WERI-Rb-1 (cell line): ENCODE results near the gene PIK3R3.

Experiments
- DNase-seq: peaks from one replicate; pipeline ENCODE4 v3.0.0-alpha.2; 2020
- H3K27ac ChIP-seq: fragments of 250-450 bp; sonication (Bioruptor Pico); 2 replicates; pipeline ENCODE4 v1.5.1; 2020; ENCODE audit warnings: mild to moderate bottlenecking, moderate library complexity
- H3K27me3 ChIP-seq: fragments of 250-450 bp; sonication (Bioruptor Pico); 2 replicates; pipeline ENCODE4 v1.5.1; 2021; ENCODE audit warnings: mild to moderate bottlenecking, low read depth, moderate library complexity; ENCODE audit not compliant: insufficient read depth, severe bottlenecking
- H3K36me3 ChIP-seq: fragments of 250-450 bp; sonication (Bioruptor Pico); 2 replicates; pipeline ENCODE4 v1.5.1; 2020; ENCODE audit warnings: mild to moderate bottlenecking, moderate library complexity
- H3K4me3 ChIP-seq: 2 replicates; pipeline ENCODE4 v1.5.1; 2011; ENCODE audit warnings: low read depth, mild to moderate bottlenecking, control low read depth, low read length
- H3K9me3 ChIP-seq: fragments of 250-450 bp; sonication (Bioruptor Pico); 2 replicates; pipeline ENCODE4 v1.5.1; 2021; ENCODE audit warnings: mild to moderate bottlenecking, moderate library complexity; ENCODE audit not compliant: severe bottlenecking
- TF ChIP-seq, protein P1 (sequence below): IDR thresholded peaks from 2 replicates; pipeline ENCODE4 v1.5.1; 2011; ENCODE audit warnings: low read depth, mild to moderate bottlenecking, control low read depth, inconsistent platforms, low read length

PIK3R3 gene

DNA sequence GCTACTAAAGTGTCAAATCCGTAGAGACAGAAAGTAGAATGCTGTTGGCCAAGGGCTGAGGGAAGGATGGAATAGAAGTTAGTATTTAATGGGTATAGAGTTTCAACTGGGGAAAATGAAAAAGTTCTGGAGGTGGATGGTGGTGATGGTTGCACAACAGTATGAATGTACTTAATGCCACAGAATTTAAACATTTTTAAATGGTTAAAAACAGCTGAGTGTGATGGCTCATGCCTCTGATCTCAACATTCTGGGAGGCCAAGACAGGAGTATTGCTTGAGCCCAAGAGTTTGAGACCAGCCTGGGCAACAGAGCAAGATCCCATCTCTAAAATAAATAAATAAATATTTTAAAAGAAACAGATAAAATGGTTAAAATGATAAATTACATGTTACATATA lies 44.5 kb downstream of the PIK3R3 start:
- TF ChIP-seq, protein P1, sequence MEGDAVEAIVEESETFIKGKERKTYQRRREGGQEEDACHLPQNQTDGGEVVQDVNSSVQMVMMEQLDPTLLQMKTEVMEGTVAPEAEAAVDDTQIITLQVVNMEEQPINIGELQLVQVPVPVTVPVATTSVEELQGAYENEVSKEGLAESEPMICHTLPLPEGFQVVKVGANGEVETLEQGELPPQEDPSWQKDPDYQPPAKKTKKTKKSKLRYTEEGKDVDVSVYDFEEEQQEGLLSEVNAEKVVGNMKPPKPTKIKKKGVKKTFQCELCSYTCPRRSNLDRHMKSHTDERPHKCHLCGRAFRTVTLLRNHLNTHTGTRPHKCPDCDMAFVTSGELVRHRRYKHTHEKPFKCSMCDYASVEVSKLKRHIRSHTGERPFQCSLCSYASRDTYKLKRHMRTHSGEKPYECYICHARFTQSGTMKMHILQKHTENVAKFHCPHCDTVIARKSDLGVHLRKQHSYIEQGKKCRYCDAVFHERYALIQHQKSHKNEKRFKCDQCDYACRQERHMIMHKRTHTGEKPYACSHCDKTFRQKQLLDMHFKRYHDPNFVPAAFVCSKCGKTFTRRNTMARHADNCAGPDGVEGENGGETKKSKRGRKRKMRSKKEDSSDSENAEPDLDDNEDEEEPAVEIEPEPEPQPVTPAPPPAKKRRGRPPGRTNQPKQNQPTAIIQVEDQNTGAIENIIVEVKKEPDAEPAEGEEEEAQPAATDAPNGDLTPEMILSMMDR: no peak
- H3K4me3 ChIP-seq: no peak overlapping the region
- peaks cover 3% of the 10 kb centered on the region; the same call in 1 of the 2 replicates for H3K36me3 ChIP-seq
- H3K9me3 ChIP-seq: no peaks in the 10 kb centered on the region
- H3K27ac ChIP-seq: no peak overlapping the region
- no peak for DNase-seq
- H3K27me3 ChIP-seq: no peaks in the 10 kb centered on the region

DNA sequence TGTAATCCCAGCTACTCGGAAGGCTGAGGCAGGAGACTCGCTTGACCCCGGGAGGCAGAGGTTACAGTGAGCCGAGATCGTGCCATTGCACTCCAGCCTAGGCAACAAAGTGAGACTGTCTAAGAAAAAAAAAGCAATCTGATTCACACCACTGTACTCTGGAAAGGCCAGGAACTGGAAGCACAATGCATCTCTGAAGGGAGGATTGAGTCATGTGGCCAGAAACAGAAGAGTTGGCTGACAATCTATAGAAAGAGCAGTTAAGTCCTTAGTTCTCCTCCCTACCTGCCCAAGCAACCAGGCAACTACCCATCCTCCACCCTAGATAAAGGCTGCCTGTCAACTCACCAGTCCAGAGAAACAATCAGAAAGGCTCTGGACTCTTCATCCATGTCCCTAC lies 45.9 kb downstream of the PIK3R3 start:
- H3K36me3 ChIP-seq: peaks cover 3% of the 10 kb centered on the region; the same call in 1 of the 2 replicates
- no peaks in the 10 kb centered on the region for H3K27me3 ChIP-seq
- no peak overlapping the region for H3K4me3 ChIP-seq
- TF ChIP-seq, protein P1: no peak
- DNase-seq: no peak
- no peak overlapping the region for H3K27ac ChIP-seq
- no peaks in the 10 kb centered on the region for H3K9me3 ChIP-seq

DNA sequence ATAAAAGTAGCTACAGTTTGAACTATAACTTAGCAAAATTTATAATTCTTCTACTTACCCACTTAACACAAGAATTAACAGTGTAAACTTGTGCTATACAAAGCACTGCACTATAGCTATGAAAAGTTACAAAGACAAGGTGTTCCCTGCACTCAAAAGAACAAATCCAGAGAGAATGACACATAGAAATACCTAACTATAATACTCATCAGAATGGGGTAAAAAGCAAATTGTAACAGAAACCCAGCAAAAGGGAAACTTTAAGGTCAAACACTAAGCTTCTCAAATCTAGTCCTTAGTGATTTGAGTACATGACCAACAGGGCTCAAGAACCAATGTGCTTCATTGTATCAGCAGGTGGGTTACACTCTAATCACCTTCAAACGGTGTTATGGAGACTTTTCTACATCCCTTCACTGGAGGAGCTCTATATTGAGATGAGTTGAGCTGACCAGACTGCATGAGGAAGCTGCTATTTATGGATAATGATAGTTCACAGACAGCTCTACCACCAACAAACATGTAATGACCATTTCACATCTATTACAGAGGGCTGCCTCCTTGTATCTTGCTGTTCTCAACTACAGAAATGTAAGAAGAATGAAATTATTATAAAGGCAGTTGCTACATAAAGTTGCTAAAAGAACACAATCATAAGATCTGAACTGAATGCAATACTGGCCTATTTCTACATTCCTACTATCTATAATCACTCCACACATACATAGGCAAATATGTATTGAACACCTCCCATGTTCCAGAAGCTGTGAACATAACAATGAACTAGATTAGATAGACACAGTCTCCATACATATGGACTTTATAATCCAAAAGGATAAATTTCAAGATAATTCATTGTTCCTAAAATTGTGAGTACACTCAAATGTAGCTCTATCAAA lies 47.6 kb downstream of the PIK3R3 start:
- Histone ChIP-seq H3K27ac (no peak overlapping the region), H3K4me3 (no peak overlapping the region), H3K36me3 (peaks cover 6% of the 10 kb centered on the region), H3K9me3 (no peaks in the 10 kb centered on the region), H3K27me3 (no peaks in the 10 kb centered on the region)
- no peak for DNase-seq
- TF ChIP-seq, protein P1: no peak

DNA sequence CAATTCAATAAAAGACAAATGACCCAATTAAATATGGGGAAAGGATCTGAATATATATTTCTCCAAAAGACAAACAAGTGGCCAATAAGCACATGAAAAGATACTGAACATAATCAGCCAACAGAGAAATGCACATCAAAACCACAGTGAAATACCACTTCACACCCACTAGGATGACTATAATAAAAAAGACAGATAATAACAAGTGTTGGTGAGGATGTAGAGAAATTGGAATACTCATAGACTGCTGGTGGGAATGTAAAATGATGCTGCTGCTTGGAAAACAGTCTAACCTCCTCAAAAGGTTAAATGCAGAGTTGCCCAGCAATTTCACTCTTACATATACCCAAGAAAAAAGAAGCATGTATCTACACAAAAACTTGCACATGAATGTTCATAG lies 48.9 kb downstream of the PIK3R3 start:
- Histone ChIP-seq H3K9me3 (no peaks in the 10 kb centered on the region), H3K27ac (no peak overlapping the region), H3K4me3 (no peak overlapping the region), H3K27me3 (no peaks in the 10 kb centered on the region), H3K36me3 (peaks cover 12% of the 10 kb centered on the region)
- DNase-seq: no peak
- TF ChIP-seq, protein P1: no peak

DNA sequence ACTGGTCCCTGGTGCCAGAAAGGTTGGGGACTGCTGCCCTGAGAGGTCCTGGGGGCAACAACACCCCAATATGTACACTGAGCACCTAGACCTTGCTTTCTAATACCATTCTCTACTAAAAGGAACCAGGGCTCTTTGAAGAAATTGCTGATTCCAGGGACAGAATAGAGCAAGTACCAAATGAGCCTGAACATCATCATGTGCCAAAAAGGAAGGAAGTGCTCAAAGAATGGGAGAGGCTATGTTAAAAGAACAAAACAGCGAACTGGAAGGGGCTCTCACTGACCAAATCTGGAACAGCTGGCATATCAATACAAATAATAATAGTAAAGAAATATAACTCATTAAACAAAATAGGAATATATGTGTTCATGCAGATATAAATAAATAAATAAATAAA lies 50.8 kb downstream of the PIK3R3 start:
- TF ChIP-seq, protein P1: no peak
- Histone ChIP-seq H3K27ac (no peak overlapping the region), H3K4me3 (no peak overlapping the region), H3K27me3 (no peaks in the 10 kb centered on the region), H3K36me3 (peaks cover 12% of the 10 kb centered on the region), H3K9me3 (no peaks in the 10 kb centered on the region)
- DNase-seq: no peak
